Measurements from ENCODE around the gene TSPEAR. TPM values are rescaled to one million over a fixed set of nuclear protein-coding genes. Genes with fewer than 3 reads are reported as not detected.
"Not testable (repeated sequence)": the region's sequence is repeated elsewhere in the genome, so short reads cannot be mapped to it uniquely, and the experiment has no call there.

The TSPEAR gene
- total RNA-seq, 2 donors from 2014 or later, result not detected

DNA sequence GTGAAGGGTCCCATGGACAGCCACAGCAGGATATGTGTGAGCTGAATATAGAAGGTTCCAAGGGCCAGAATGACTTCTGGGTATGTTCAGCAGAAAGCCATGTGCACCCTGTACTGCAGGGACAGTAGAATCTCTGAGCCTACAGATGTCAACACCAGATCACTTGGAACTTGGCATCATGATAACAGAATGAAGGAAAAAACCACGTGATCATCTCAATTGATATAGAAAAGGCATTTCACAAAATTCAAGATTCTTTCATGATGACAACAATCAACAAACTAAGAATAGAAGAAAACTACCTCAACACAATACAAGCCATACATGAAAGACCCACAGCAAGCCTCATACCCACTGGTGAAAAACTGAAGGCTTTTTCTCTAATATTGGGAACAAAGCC, 43.8 kb downstream of the TSPEAR start:
- Mint-ChIP-seq H3K27ac (no peak overlapping the region), H3K4me1 (peaks cover 3% of the 10 kb centered on the region), H3K4me3 (no peak overlapping the region), H3K36me3 (ENCODE audit: low read depth) (no peaks in the 10 kb centered on the region), H3K27me3 (peaks cover 4% of the 10 kb centered on the region)
- H3K9me3 ChIP-seq (ENCODE audit: control insufficient read depth, low read length, poor library complexity, severe bottlenecking), result no peaks in the 10 kb centered on the region
- no peak for DNase-seq
- no peak for ATAC-seq

- no peaks in the 10 kb centered on the region for H3K9me3 ChIP-seq (ENCODE audit: control insufficient read depth, low read length, poor library complexity, severe bottlenecking)
- H3K27ac Mint-ChIP-seq, result no peak within 1 kb of the TSS
- peaks cover 4% of the 10 kb centered on the region for H3K27me3 Mint-ChIP-seq
- H3K4me1 Mint-ChIP-seq, result peaks cover 3% of the 10 kb centered on the region
- no peak for ATAC-seq
- DNase-seq, result no peak
- no peaks in the 10 kb centered on the region for H3K36me3 Mint-ChIP-seq (ENCODE audit: low read depth)
- H3K4me3 Mint-ChIP-seq, result no peak within 1 kb of the TSS
Observed at GRCh38 chr21:44666401-44667320, 44.7 kb downstream of the TSPEAR start, which contains the start of gene KRTAP12-2. Gene KRTAP12-2, minus strand, starts transcription at chr21:44666927. Its CDS starts 41 bp downstream, at chr21:44666886.

DNA sequence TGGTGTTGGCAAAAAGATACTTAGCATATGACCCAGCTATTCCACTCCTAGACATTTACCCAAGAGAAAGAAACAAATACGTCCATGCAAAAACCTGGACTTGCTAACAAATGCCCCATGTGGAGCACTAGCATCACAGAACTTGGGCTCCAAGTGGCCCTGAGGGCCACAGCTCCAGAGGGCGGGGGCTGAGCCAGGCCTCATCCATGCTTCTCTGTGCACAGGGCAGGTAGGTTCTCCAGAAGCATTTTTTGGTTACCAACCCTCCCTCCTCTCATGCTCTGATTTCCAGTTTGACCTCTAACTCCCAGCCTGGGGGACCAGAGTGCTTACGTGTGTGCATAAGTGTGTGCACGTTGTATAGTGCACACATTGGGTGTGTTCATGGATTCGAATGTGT, 46.7 kb downstream of the TSPEAR start:
- no peak overlapping the region for H3K4me3 Mint-ChIP-seq
- no peak for ATAC-seq
- peaks cover 6% of the 10 kb centered on the region for H3K4me1 Mint-ChIP-seq
- H3K27ac Mint-ChIP-seq, result no peak overlapping the region
- no peak for DNase-seq
- H3K9me3 ChIP-seq (ENCODE audit: control insufficient read depth, low read length, poor library complexity, severe bottlenecking), result no peaks in the 10 kb centered on the region
- H3K27me3 Mint-ChIP-seq, result peaks cover 4% of the 10 kb centered on the region
- no peaks in the 10 kb centered on the region for H3K36me3 Mint-ChIP-seq (ENCODE audit: low read depth)

DNA sequence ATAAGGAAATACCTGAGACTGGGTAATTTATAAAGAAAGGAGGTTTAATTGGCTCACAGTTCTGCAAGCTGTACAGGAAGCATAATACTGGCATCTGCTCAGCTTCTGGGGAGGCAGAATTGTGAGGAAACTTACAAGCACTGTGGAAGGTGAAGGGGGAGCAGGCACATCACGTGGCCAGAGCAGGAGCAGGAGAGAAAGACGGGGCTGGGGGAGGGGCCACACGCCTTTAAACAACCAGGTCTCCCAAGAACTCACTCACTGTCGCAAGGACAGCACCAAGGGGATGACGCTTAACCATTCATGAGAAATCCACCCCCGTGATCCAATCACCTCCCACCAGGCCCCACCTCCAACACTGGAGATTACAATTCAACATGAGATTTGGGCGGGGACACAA, 49.8 kb downstream of the TSPEAR start:
- not testable (repeated sequence) for ATAC-seq; H3K36me3 Mint-ChIP-seq (ENCODE audit: low read depth); H3K27me3 Mint-ChIP-seq; H3K27ac Mint-ChIP-seq; DNase-seq; H3K9me3 ChIP-seq (ENCODE audit: control insufficient read depth, low read length, poor library complexity, severe bottlenecking)
- Mint-ChIP-seq H3K4me1 (peaks cover 34% of the 10 kb centered on the region), H3K4me3 (peak overlapping the region; percentile 21)

DNA sequence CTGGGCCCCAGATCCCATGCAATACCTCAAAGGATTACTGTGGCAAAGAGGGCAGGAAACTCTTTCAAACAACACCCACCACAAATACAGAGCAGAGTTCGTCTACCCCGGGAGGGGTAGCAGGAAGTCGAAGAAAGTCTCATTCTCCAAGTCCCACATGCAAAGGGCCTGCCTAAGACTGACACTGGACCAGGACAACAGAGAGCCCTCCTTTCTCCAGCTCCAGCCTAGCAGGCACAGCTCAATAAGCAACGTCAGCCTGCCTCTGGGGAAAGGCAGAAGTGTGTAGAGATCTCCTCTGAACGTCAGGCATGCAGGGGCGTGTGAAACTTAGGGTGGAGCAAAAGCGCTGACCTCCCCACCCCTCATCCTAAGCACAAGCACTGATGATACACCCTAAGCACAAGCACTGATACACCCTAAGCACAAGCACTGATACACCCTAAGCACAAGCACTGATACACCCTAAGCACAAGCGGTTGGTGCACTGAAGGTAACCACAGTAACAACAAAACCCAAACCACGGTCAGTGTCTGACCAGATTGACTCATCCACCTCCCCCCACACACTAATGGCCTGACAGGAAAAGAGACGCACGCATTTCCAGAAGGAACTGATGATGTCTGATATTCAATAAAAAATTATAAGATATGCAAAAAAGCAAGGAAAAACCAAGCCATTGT, 52.3 kb downstream of the TSPEAR start:
- H3K27me3 Mint-ChIP-seq, result no peaks in the 10 kb centered on the region
- H3K9me3 ChIP-seq (ENCODE audit: control insufficient read depth, low read length, poor library complexity, severe bottlenecking), result peaks cover 4% of the 10 kb centered on the region
- H3K36me3 Mint-ChIP-seq (ENCODE audit: low read depth), result no peaks in the 10 kb centered on the region
- peaks cover 39% of the 10 kb centered on the region for H3K4me1 Mint-ChIP-seq
- peak overlapping the region; percentile 75 for H3K4me3 Mint-ChIP-seq
- ATAC-seq, result no peak
- peak in 1 of 3 donors; percentile 11 for DNase-seq
- peak overlapping the region; percentile 96 for H3K27ac Mint-ChIP-seq

- H3K9me3 ChIP-seq (ENCODE audit: control insufficient read depth, low read length, poor library complexity, severe bottlenecking), result peaks cover 4% of the 10 kb centered on the region
- peak overlapping the region; percentile 75 for H3K4me3 Mint-ChIP-seq
- ATAC-seq (no peak), DNase-seq (no peak)
- H3K4me1 Mint-ChIP-seq, result peaks cover 45% of the 10 kb centered on the region
- peak overlapping the region; percentile 96 for H3K27ac Mint-ChIP-seq
- H3K27me3 Mint-ChIP-seq, result no peaks in the 10 kb centered on the region
- H3K36me3 Mint-ChIP-seq (ENCODE audit: low read depth), result no peaks in the 10 kb centered on the region
Observed at GRCh38 chr21:44658541-44658910, 52.8 kb downstream of the TSPEAR start.

GRCh38 chr21:44657635-44658540, 53.5 kb downstream of the TSPEAR start, which contains the start of gene KRTAP12-3:
Gene KRTAP12-3, plus strand, starts transcription at chr21:44657932. Its CDS starts 48 bp downstream, at chr21:44657980.
- no peaks in the 10 kb centered on the region for H3K36me3 Mint-ChIP-seq (ENCODE audit: low read depth)
- H3K4me1 Mint-ChIP-seq, result peaks cover 46% of the 10 kb centered on the region
- peak in 2 of 3 donors; percentile 45 to 51 for DNase-seq
- ATAC-seq, result peak; percentile 77
- H3K9me3 ChIP-seq (ENCODE audit: control insufficient read depth, low read length, poor library complexity, severe bottlenecking), result peaks cover 4% of the 10 kb centered on the region
- peak within 1 kb of the TSS; percentile 96 for H3K27ac Mint-ChIP-seq
- no peaks in the 10 kb centered on the region for H3K27me3 Mint-ChIP-seq
- H3K4me3 Mint-ChIP-seq, result peak within 1 kb of the TSS; percentile 75

- ATAC-seq, result no peak
- H3K9me3 ChIP-seq (ENCODE audit: control insufficient read depth, low read length, poor library complexity, severe bottlenecking), result peaks cover 4% of the 10 kb centered on the region
- no peak for DNase-seq
- Mint-ChIP-seq H3K27me3 (no peaks in the 10 kb centered on the region), H3K4me1 (peaks cover 47% of the 10 kb centered on the region), H3K36me3 (ENCODE audit: low read depth) (no peaks in the 10 kb centered on the region), H3K4me3 (peak overlapping the region; percentile 58), H3K27ac (peak overlapping the region; percentile 96)
Observed at GRCh38 chr21:44656868-44657267, 54.5 kb downstream of the TSPEAR start.

DNA sequence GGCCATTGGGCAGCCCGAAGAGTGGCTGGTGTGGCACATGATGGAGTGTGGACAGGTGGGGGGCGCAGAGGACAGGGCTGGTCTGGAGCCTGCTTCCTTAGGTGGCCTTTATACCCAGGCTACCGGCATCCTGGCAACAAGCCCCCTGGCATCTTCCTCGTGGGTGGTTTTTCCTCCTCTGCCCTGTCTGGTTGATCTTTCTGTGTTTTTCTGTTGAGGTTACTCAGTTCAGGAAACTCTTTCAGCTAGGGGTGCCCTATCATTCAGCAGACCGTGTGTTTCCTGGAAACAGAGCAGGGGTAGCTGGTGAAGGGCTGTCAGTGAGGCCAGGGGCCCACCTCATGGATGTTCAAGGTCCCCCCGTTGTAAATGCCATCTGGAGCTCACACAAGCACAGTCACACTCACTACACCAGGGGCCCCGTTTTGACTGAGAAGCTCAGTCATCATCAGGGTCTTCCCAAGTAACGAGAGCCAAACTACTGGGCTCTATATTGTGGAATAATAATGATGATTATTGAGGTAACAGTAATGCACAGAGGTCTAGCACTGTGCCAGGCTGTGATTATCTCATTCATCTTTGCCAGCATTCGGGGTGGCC, 56.7 kb downstream of the TSPEAR start, which contains the start of gene KRTAP12-4:
TSS of gene KRTAP12-4 (minus strand) at position 84 of the 600 bp plus-strand sequence. CDS start at position 39, 45 bp downstream.
- no peaks in the 10 kb centered on the region for H3K36me3 Mint-ChIP-seq (ENCODE audit: low read depth)
- peaks cover 44% of the 10 kb centered on the region for H3K4me1 Mint-ChIP-seq
- peak within 1 kb of the TSS; percentile 96 for H3K27ac Mint-ChIP-seq
- peak within 1 kb of the TSS; percentile 63 for H3K4me3 Mint-ChIP-seq
- ATAC-seq, result no peak
- no peaks in the 10 kb centered on the region for H3K27me3 Mint-ChIP-seq
- peaks cover 4% of the 10 kb centered on the region for H3K9me3 ChIP-seq (ENCODE audit: control insufficient read depth, low read length, poor library complexity, severe bottlenecking)
- no peak for DNase-seq

DNA sequence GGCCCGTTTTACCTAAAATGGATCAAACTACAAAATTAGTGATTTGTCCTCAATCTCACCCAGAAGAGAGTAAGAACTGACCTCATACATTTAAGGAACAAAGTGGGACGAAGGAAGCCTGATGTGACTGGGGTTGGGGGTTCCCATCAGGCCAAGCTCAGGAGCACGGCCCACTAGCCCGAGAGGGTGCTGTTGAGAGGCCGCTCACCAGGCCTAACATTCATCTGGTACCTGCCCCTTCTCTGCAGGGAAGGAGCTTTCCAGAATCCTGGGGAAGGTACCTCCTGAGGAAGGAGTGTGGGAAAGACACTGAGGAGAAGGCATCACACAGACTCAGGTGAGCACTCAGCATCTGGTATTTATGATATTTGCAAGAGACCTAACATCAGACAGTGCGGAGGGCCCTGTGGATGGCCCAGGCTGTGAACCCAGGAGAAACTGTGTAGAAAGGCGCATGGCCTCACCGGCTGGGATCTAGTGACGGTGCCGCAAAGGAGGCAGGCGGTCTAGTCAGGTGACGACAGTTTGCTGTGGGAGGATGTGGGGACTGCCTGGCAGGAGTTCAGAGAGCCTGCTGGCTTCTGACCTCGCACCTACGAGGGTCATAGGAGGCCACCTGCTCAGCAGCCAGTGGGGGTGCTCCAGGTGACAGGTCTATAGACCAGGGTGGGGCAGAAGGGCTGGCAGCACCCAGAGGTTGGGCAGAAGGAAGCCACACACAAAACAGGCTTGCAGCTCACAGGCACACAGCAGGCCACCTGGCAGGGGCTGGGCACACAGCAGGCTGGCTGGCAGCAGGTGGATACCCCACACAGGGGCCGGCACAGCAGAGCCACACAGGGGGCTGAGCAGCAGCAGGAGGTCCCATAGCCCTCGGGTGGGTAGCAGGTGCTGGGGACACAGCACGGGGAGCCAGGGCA, 57.5 kb downstream of the TSPEAR start:
- H3K36me3 Mint-ChIP-seq (ENCODE audit: low read depth), result no peaks in the 10 kb centered on the region
- H3K27ac Mint-ChIP-seq, result peak overlapping the region; percentile 83
- ATAC-seq, result peak; percentile 70
- peak in 2 of 3 donors; percentile 49 to 55 for DNase-seq
- no peaks in the 10 kb centered on the region for H3K27me3 Mint-ChIP-seq
- H3K4me1 Mint-ChIP-seq, result peaks cover 36% of the 10 kb centered on the region
- H3K9me3 ChIP-seq (ENCODE audit: control insufficient read depth, low read length, poor library complexity, severe bottlenecking), result peaks cover 4% of the 10 kb centered on the region
- peak overlapping the region; percentile 63 for H3K4me3 Mint-ChIP-seq

GRCh38 chr21:44653123-44653522, 58.2 kb downstream of the TSPEAR start:
- ATAC-seq (no peak), DNase-seq (no peak)
- Mint-ChIP-seq H3K27me3 (no peaks in the 10 kb centered on the region), H3K27ac (peak overlapping the region; percentile 83), H3K36me3 (ENCODE audit: low read depth) (no peaks in the 10 kb centered on the region), H3K4me1 (peaks cover 28% of the 10 kb centered on the region), H3K4me3 (no peak overlapping the region)
- H3K9me3 ChIP-seq (ENCODE audit: control insufficient read depth, low read length, poor library complexity, severe bottlenecking), result peaks cover 4% of the 10 kb centered on the region
